ENCODE results near the gene FOLR1. TPM values are rescaled to one million over a fixed set of nuclear protein-coding genes. Genes with fewer than 3 reads are reported as not detected.

Gene FOLR1
- total and polyA plus RNA-seq, 2 donors (not counting 1 experiment from before 2014, with no cell fraction given), result 0.15 TPM; not detected in 1

DNA sequence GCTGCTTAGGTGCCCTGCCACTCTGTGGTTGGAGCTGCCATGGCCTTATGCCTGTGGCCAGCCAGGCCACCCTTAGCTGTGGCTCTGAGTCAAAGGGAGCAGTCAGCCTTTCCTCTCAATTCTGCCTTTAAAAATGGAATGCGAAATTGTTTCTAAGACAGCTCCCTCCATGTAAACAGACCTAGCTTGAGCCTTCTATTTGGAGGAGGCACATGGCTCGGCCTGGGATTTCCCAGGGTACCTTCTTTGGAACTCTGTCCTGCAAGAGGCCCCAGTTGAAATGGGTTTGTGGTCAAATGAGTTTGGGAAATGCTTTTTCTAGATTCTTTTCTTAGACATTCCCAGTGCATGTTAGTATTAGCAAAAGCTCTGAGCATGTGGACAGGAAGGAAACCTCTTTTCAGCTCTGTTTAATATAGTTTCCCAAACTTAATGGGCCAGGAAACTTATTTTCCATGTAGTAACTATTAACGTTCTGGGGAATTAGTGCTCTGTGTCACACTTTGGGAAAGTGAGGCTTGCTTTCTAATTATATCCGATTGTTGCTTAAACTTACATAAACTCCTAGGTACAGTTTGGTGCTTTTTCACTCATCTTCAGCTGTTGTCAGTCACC is 44.2 kb downstream of the FOLR1 start:
- no peak overlapping the region for H3K4me3 ChIP-seq (replicated peaks in 1 of 4; ENCODE audit: control extremely low read depth in 1 of 4, insufficient read depth in 1 of 4, low read depth in 3 of 4, low read length in 4 of 4)
- H3K9me3 ChIP-seq (ENCODE audit: control insufficient read depth, insufficient read depth, low read depth, low read length), result no peaks in the 10 kb centered on the region
- no peak for DNase-seq (ENCODE audit: low read depth in 2 of 2)
- H3K79me2 ChIP-seq (ENCODE audit: control insufficient read depth, insufficient read depth, low read length), result no peaks in the 10 kb centered on the region
- TF ChIP-seq EZH2 (IDR thresholded peaks at IDR 0.05; ENCODE audit: low read length, missing control alignments), result no peak
- TF ChIP-seq, protein P1, sequence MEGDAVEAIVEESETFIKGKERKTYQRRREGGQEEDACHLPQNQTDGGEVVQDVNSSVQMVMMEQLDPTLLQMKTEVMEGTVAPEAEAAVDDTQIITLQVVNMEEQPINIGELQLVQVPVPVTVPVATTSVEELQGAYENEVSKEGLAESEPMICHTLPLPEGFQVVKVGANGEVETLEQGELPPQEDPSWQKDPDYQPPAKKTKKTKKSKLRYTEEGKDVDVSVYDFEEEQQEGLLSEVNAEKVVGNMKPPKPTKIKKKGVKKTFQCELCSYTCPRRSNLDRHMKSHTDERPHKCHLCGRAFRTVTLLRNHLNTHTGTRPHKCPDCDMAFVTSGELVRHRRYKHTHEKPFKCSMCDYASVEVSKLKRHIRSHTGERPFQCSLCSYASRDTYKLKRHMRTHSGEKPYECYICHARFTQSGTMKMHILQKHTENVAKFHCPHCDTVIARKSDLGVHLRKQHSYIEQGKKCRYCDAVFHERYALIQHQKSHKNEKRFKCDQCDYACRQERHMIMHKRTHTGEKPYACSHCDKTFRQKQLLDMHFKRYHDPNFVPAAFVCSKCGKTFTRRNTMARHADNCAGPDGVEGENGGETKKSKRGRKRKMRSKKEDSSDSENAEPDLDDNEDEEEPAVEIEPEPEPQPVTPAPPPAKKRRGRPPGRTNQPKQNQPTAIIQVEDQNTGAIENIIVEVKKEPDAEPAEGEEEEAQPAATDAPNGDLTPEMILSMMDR (conservative IDR thresholded peaks at IDR 0.05 in 1 of 2, IDR thresholded peaks at IDR 0.05 in 1 of 2; ENCODE audit: low read depth in 1 of 2, low read length in 2 of 2), result no peak
- no peak overlapping the region for H3K9ac ChIP-seq (ENCODE audit: insufficient read depth, low read length)
- peaks cover 3% of the 10 kb centered on the region for H3K4me1 ChIP-seq (ENCODE audit: control insufficient read depth, extremely low read depth, insufficient read depth, low read length)
- H3K36me3 ChIP-seq (ENCODE audit: control insufficient read depth, insufficient read depth, low read length), result peaks cover 41% of the 10 kb centered on the region
- no peak overlapping the region for H2AFZ ChIP-seq (ENCODE audit: low read length)
- no peak overlapping the region for H3K27ac ChIP-seq (ENCODE audit: insufficient read depth, low read length)
- H3K27me3 ChIP-seq (ENCODE audit: control insufficient read depth, insufficient read depth, low read length), result peaks cover 6% of the 10 kb centered on the region
- H3K4me2 ChIP-seq (ENCODE audit: extremely low read depth, insufficient read depth, low read length), result no peak overlapping the region
- H4K20me1 ChIP-seq (ENCODE audit: control insufficient read depth, extremely low read depth, insufficient read depth, low read length), result peaks cover 2% of the 10 kb centered on the region

DNA sequence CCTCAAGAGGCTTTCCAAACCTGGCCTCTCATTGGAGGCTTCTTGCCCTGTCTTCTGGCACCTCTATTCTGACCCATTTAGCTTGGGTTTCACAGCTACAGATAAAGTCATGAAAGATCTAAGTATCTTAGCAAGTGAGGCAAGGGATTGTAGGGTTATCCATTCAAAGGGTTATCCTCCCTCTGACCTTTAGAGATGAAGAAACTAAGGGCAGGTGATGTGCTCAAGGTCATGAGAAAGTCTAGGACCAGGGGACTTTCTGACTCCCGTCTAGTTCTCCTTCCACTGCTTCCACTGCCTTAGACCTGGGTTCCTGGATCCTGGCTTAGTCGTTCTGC is 44.8 kb downstream of the FOLR1 start:
- DNase-seq (ENCODE audit: low read depth in 2 of 2), result no peak
- Histone ChIP-seq H3K9ac (ENCODE audit: insufficient read depth, low read length) (no peak overlapping the region), H3K9me3 (ENCODE audit: control insufficient read depth, insufficient read depth, low read depth, low read length) (no peaks in the 10 kb centered on the region), H3K36me3 (ENCODE audit: control insufficient read depth, insufficient read depth, low read length) (peaks cover 36% of the 10 kb centered on the region), H3K4me3 (replicated peaks in 1 of 4; ENCODE audit: control extremely low read depth in 1 of 4, insufficient read depth in 1 of 4, low read depth in 3 of 4, low read length in 4 of 4) (no peak overlapping the region), H3K4me1 (ENCODE audit: control insufficient read depth, extremely low read depth, insufficient read depth, low read length) (peaks cover 3% of the 10 kb centered on the region), H3K27ac (ENCODE audit: insufficient read depth, low read length) (no peak overlapping the region), H2AFZ (ENCODE audit: low read length) (no peak overlapping the region), H4K20me1 (ENCODE audit: control insufficient read depth, extremely low read depth, insufficient read depth, low read length) (peaks cover 2% of the 10 kb centered on the region), H3K4me2 (ENCODE audit: extremely low read depth, insufficient read depth, low read length) (no peak overlapping the region), H3K27me3 (ENCODE audit: control insufficient read depth, insufficient read depth, low read length) (peaks cover 6% of the 10 kb centered on the region), H3K79me2 (ENCODE audit: control insufficient read depth, insufficient read depth, low read length) (no peaks in the 10 kb centered on the region)
- TF ChIP-seq EZH2 (IDR thresholded peaks at IDR 0.05; ENCODE audit: low read length, missing control alignments), result no peak
- TF ChIP-seq, protein P1 (conservative IDR thresholded peaks at IDR 0.05 in 1 of 2, IDR thresholded peaks at IDR 0.05 in 1 of 2; ENCODE audit: low read depth in 1 of 2, low read length in 2 of 2), result no peak

DNA sequence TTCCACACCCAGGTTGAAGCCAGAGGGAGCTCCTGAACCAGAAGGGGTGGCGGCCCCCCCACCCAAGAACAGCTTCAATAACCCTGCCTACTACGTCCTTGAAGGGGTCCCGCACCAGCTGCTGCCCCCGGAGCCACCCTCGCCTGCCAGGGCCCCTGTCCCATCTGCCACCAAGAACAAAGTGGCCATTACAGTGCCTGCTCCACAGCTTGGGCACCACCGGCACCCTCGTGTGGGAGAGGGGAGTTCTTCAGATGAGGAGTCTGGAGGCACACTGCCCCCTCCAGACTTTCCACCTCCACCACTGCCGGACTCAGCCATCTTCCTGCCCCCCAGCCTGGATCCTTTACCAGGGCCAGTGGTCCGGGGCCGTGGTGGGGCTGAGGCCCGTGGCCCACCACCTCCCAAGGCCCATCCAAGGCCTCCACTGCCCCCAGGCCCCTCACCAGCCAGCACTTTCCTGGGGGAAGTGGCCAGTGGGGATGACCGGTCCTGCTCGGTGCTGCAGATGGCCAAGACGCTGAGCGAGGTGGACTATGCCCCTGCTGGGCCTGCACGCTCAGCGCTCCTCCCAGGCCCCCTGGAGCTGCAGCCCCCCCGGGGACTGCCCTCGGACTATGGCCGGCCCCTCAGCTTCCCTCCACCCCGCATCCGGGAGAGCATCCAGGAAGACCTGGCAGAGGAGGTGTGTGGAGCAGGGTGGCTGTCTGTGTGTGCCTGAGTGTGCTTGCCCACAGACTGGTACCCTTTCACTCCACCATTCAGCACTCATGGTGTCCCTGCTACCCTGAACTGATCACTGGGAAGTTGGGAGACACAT is 45.4 kb downstream of the FOLR1 start:
- H3K4me3 ChIP-seq (replicated peaks in 1 of 4; ENCODE audit: control extremely low read depth in 1 of 4, insufficient read depth in 1 of 4, low read depth in 3 of 4, low read length in 4 of 4), result no peak overlapping the region
- no peak for DNase-seq (ENCODE audit: low read depth in 2 of 2)
- peaks cover 30% of the 10 kb centered on the region for H3K36me3 ChIP-seq (ENCODE audit: control insufficient read depth, insufficient read depth, low read length)
- no peak overlapping the region for H2AFZ ChIP-seq (ENCODE audit: low read length)
- no peak overlapping the region for H3K27ac ChIP-seq (ENCODE audit: insufficient read depth, low read length)
- peaks cover 11% of the 10 kb centered on the region for H3K27me3 ChIP-seq (ENCODE audit: control insufficient read depth, insufficient read depth, low read length)
- no peak for TF ChIP-seq EZH2 (IDR thresholded peaks at IDR 0.05; ENCODE audit: low read length, missing control alignments)
- TF ChIP-seq, protein P1 (conservative IDR thresholded peaks at IDR 0.05 in 1 of 2, IDR thresholded peaks at IDR 0.05 in 1 of 2; ENCODE audit: low read depth in 1 of 2, low read length in 2 of 2), result no peak
- H3K4me2 ChIP-seq (ENCODE audit: extremely low read depth, insufficient read depth, low read length), result no peak overlapping the region
- H3K9me3 ChIP-seq (ENCODE audit: control insufficient read depth, insufficient read depth, low read depth, low read length), result no peaks in the 10 kb centered on the region
- H3K4me1 ChIP-seq (ENCODE audit: control insufficient read depth, extremely low read depth, insufficient read depth, low read length), result peaks cover 3% of the 10 kb centered on the region
- H3K9ac ChIP-seq (ENCODE audit: insufficient read depth, low read length), result no peak overlapping the region
- H3K79me2 ChIP-seq (ENCODE audit: control insufficient read depth, insufficient read depth, low read length), result no peaks in the 10 kb centered on the region
- peaks cover 2% of the 10 kb centered on the region for H4K20me1 ChIP-seq (ENCODE audit: control insufficient read depth, extremely low read depth, insufficient read depth, low read length)
